Activated naive CD8-positive, alpha-beta T cell treated with anti-CD3 and anti-CD28 coated beads, Interleukin-2, amount 50 U/mL, for 16 hours (primary cell): Measurements from ENCODE around the gene FAM221A.
"Not testable (repeated sequence)": the region's sequence is repeated elsewhere in the genome, so short reads cannot be mapped to it uniquely, and the experiment has no call there.

Experiments
- DNase-seq: peaks from one replicate; pipeline ENCODE4 v3.0.0-alpha.2; 2020; ENCODE audit warnings: low read depth, low spot score

FAM221A gene

GRCh38 chr7:23700046-23700445 lies 20.0 kb downstream of the FAM221A start:
- DNase-seq = no peak

GRCh38 chr7:23709081-23709750 lies 29.2 kb downstream of the FAM221A start:
- DNase-seq = no peak

- no peak for DNase-seq
These were observed 30.0 kb downstream of the FAM221A start, which contains the start of gene STK31 for GRCh38 chr7:23710000-23710399. TSS of gene STK31 (plus strand) at chr7:23710219. CDS start at chr7:23710286, 67 bp downstream.

- DNase-seq = no peak
These were observed 32.6 kb downstream of the FAM221A start for GRCh38 chr7:23712368-23713284.

GRCh38 chr7:23713285-23714149 lies 33.5 kb downstream of the FAM221A start:
- DNase-seq = no peak

- no peak for DNase-seq
These were observed 34.1 kb downstream of the FAM221A start for GRCh38 chr7:23714150-23714464.

- no peak for DNase-seq
These were observed 34.6 kb downstream of the FAM221A start for GRCh38 chr7:23714579-23714978.

- DNase-seq = no peak
These were observed 35.1 kb downstream of the FAM221A start for GRCh38 chr7:23715099-23715498.

- no peak for DNase-seq
These were observed 37.8 kb downstream of the FAM221A start for GRCh38 chr7:23717788-23718187.

- DNase-seq = no peak
These were observed 41.5 kb downstream of the FAM221A start for GRCh38 chr7:23721456-23721855.

- not testable (repeated sequence) for DNase-seq
These were observed 42.7 kb downstream of the FAM221A start for GRCh38 chr7:23722587-23723216.

GRCh38 chr7:23724113-23724512 lies 44.1 kb downstream of the FAM221A start:
- DNase-seq = not testable (repeated sequence)

- no peak for DNase-seq
These were observed 62.1 kb downstream of the FAM221A start for GRCh38 chr7:23742051-23742450.

GRCh38 chr7:23743226-23743625 lies 63.2 kb downstream of the FAM221A start:
- DNase-seq = no peak

- no peak for DNase-seq
These were observed 66.6 kb downstream of the FAM221A start for GRCh38 chr7:23746629-23747028.

GRCh38 chr7:23751852-23752251 lies 71.9 kb downstream of the FAM221A start:
- no peak for DNase-seq
